Measurements from ENCODE around the gene HINFP.

DNA sequence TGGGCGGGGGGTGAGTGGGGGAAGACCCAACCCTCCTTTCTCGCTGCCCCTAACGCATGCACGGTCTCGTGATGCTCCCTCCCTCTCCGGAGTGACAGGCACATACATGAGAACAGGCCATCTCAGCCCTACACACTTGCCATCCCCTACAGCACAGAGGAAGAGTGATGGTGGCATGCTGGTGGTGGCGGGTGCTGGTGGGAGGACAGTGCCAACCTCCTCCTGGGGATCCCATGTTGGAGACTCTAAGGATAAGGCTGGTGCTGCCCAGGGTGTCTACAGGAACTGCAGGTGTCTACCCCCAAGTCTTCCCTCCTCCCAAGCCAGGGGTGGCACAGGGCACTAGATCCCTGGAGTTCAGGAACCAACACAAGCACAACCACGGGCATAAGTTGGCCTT lies 40.5 kb downstream of the HINFP start:
- no peak for TF ChIP-seq ZFX (IDR thresholded peaks at IDR 0.05)
- TF ChIP-seq, protein P1, sequence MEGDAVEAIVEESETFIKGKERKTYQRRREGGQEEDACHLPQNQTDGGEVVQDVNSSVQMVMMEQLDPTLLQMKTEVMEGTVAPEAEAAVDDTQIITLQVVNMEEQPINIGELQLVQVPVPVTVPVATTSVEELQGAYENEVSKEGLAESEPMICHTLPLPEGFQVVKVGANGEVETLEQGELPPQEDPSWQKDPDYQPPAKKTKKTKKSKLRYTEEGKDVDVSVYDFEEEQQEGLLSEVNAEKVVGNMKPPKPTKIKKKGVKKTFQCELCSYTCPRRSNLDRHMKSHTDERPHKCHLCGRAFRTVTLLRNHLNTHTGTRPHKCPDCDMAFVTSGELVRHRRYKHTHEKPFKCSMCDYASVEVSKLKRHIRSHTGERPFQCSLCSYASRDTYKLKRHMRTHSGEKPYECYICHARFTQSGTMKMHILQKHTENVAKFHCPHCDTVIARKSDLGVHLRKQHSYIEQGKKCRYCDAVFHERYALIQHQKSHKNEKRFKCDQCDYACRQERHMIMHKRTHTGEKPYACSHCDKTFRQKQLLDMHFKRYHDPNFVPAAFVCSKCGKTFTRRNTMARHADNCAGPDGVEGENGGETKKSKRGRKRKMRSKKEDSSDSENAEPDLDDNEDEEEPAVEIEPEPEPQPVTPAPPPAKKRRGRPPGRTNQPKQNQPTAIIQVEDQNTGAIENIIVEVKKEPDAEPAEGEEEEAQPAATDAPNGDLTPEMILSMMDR (conservative IDR thresholded peaks at IDR 0.05) = no peak

Data from C4-2B (cell line).